ENCODE results near the gene MIEN1. TPM values are rescaled to one million over a fixed set of nuclear protein-coding genes. Genes with fewer than 3 reads are reported as not detected.
"Not testable (repeated sequence)": the region's sequence is repeated elsewhere in the genome, so short reads cannot be mapped to it uniquely, and the experiment has no call there.

The MIEN1 gene
- total and polyA plus RNA-seq, 4 donors, result 21.6 to 82.4 (median 46.0) TPM

- not testable (repeated sequence) for H3K4me1 ChIP-seq (ENCODE audit: control insufficient read depth in 1 of 2, insufficient read depth in 2 of 2, low read length in 2 of 2); H3K9me3 ChIP-seq (ENCODE audit: control insufficient read depth, low read length); H3K4me3 ChIP-seq (ENCODE audit: low read length in 2 of 2); ATAC-seq (ENCODE audit: low FRiP score); H3K27ac ChIP-seq (ENCODE audit: low read depth in 1 of 2, low read length in 2 of 2); H3K36me3 ChIP-seq (ENCODE audit: control insufficient read depth in 1 of 2, insufficient read depth in 2 of 2, low read length in 1 of 2); DNase-seq; H3K27me3 ChIP-seq (ENCODE audit: control insufficient read depth in 1 of 2, insufficient read depth in 2 of 2, low read length in 1 of 2)
- intact Hi-C loops (cut with DNase I), result loop anchor here in 1 of 2 donors (5.0 to 10.0 kb wide), 3 partner anchors 59 to 89 kb away; partner anchors contain the start of genes PNMT, STARD3 and TCAP
- 98 to 100% methylated on average over 1 of the region's 1 CpG for WGBS, 2 donors
Measured at GRCh38 chr17:39725923-39726322, 4.4 kb downstream of the MIEN1 start.

- Histone ChIP-seq H3K4me1 (ENCODE audit: control insufficient read depth in 1 of 2, insufficient read depth in 2 of 2, low read length in 2 of 2) (no peaks in the 10 kb centered on the region), H3K36me3 (ENCODE audit: control insufficient read depth in 1 of 2, insufficient read depth in 2 of 2, low read length in 1 of 2) (peaks cover 0 to 7% of the 10 kb centered on the region in 2 donors), H3K9me3 (ENCODE audit: control insufficient read depth, low read length) (no peaks in the 10 kb centered on the region), H3K4me3 (ENCODE audit: low read length in 2 of 2) (no peak overlapping the region), H3K27ac (ENCODE audit: low read depth in 1 of 2, low read length in 2 of 2) (no peak overlapping the region), H3K27me3 (ENCODE audit: control insufficient read depth in 1 of 2, insufficient read depth in 2 of 2, low read length in 1 of 2) (no peaks in the 10 kb centered on the region)
- DNase-seq (peak in 1 of 2 donors; percentile 43), ATAC-seq (ENCODE audit: low FRiP score) (no peak)
- 90 to 93% methylated on average over 13 of the region's 13 CpGs for WGBS, 2 donors
- intact Hi-C loops (cut with DNase I), result loop anchor here in 1 of 2 donors (5.0 to 10.0 kb wide), 3 partner anchors 57 to 87 kb away; partner anchors contain the start of genes PNMT, STARD3 and TCAP
Measured at GRCh38 chr17:39724731-39725130, 5.6 kb downstream of the MIEN1 start.

- Histone ChIP-seq H3K36me3 (ENCODE audit: control insufficient read depth in 1 of 2, insufficient read depth in 2 of 2, low read length in 1 of 2) (peaks cover 0 to 7% of the 10 kb centered on the region in 2 donors), H3K4me3 (ENCODE audit: low read length in 2 of 2) (no peak overlapping the region), H3K27me3 (ENCODE audit: control insufficient read depth in 1 of 2, insufficient read depth in 2 of 2, low read length in 1 of 2) (no peaks in the 10 kb centered on the region), H3K4me1 (ENCODE audit: control insufficient read depth in 1 of 2, insufficient read depth in 2 of 2, low read length in 2 of 2) (no peaks in the 10 kb centered on the region), H3K9me3 (ENCODE audit: control insufficient read depth, low read length) (no peaks in the 10 kb centered on the region), H3K27ac (ENCODE audit: low read depth in 1 of 2, low read length in 2 of 2) (no peak overlapping the region)
- ATAC-seq (ENCODE audit: low FRiP score), result no peak
- peak in 1 of 2 donors; percentile 34 for DNase-seq
- intact Hi-C loops (cut with DNase I), result loop anchor here in 1 of 2 donors (10.0 kb wide), 1 partner anchor 62 kb away; no protein-coding TSS in a partner anchor
- 82 to 83% methylated on average over 34 of the region's 34 CpGs for WGBS, 2 donors
Measured at GRCh38 chr17:39722965-39723848, 7.1 kb downstream of the MIEN1 start.

GRCh38 chr17:39722104-39722503 is 8.2 kb downstream of the MIEN1 start:
- ATAC-seq (ENCODE audit: low FRiP score) (no peak), DNase-seq (peak in 1 of 2 donors; percentile 28)
- Histone ChIP-seq H3K27me3 (ENCODE audit: control insufficient read depth in 1 of 2, insufficient read depth in 2 of 2, low read length in 1 of 2) (no peaks in the 10 kb centered on the region), H3K9me3 (ENCODE audit: control insufficient read depth, low read length) (no peaks in the 10 kb centered on the region), H3K4me1 (ENCODE audit: control insufficient read depth in 1 of 2, insufficient read depth in 2 of 2, low read length in 2 of 2) (no peaks in the 10 kb centered on the region), H3K4me3 (ENCODE audit: low read length in 2 of 2) (no peak overlapping the region), H3K27ac (ENCODE audit: low read depth in 1 of 2, low read length in 2 of 2) (no peak overlapping the region), H3K36me3 (ENCODE audit: control insufficient read depth in 1 of 2, insufficient read depth in 2 of 2, low read length in 1 of 2) (peaks cover 0 to 7% of the 10 kb centered on the region in 2 donors)
- 89% methylated on average over 6 of the region's 6 CpGs for WGBS, 2 donors
- intact Hi-C loops (cut with DNase I), result loop anchor here in 1 of 2 donors (10.0 kb wide), 1 partner anchor 63 kb away; no protein-coding TSS in a partner anchor

- DNase-seq, result peak in 1 of 2 donors; percentile 30
- 87 to 88% methylated on average over 7 of the region's 7 CpGs for WGBS, 2 donors
- intact Hi-C loops (cut with DNase I), result loop anchor here in 1 of 2 donors (10.0 kb wide), 1 partner anchor 65 kb away; no protein-coding TSS in a partner anchor
- Histone ChIP-seq H3K27me3 (ENCODE audit: control insufficient read depth in 1 of 2, insufficient read depth in 2 of 2, low read length in 1 of 2) (no peaks in the 10 kb centered on the region), H3K27ac (ENCODE audit: low read depth in 1 of 2, low read length in 2 of 2) (no peak overlapping the region), H3K4me3 (ENCODE audit: low read length in 2 of 2) (no peak overlapping the region), H3K9me3 (ENCODE audit: control insufficient read depth, low read length) (no peaks in the 10 kb centered on the region), H3K4me1 (ENCODE audit: control insufficient read depth in 1 of 2, insufficient read depth in 2 of 2, low read length in 2 of 2) (no peaks in the 10 kb centered on the region), H3K36me3 (ENCODE audit: control insufficient read depth in 1 of 2, insufficient read depth in 2 of 2, low read length in 1 of 2) (peaks cover 3 to 8% of the 10 kb centered on the region in 2 donors)
- no peak for ATAC-seq (ENCODE audit: low FRiP score)
Measured at GRCh38 chr17:39719563-39720355, 10.6 kb downstream of the MIEN1 start.

GRCh38 chr17:39717660-39718059 is 12.7 kb downstream of the MIEN1 start:
- DNase-seq (no peak), ATAC-seq (ENCODE audit: low FRiP score) (no peak)
- no peaks in the 10 kb centered on the region for H3K9me3 ChIP-seq (ENCODE audit: control insufficient read depth, low read length)
- H3K4me3 ChIP-seq (ENCODE audit: low read length in 2 of 2), result no peak overlapping the region
- no peak overlapping the region for H3K27ac ChIP-seq (ENCODE audit: low read depth in 1 of 2, low read length in 2 of 2)
- 46 to 51% methylated on average over 6 of the region's 6 CpGs for WGBS, 2 donors
- peaks cover 3 to 6% of the 10 kb centered on the region in 2 donors for H3K36me3 ChIP-seq (ENCODE audit: control insufficient read depth in 1 of 2, insufficient read depth in 2 of 2, low read length in 1 of 2)
- intact Hi-C loops (cut with DNase I), result no loop called here
- no peaks in the 10 kb centered on the region for H3K27me3 ChIP-seq (ENCODE audit: control insufficient read depth in 1 of 2, insufficient read depth in 2 of 2, low read length in 1 of 2)
- H3K4me1 ChIP-seq (ENCODE audit: control insufficient read depth in 1 of 2, insufficient read depth in 2 of 2, low read length in 2 of 2), result no peaks in the 10 kb centered on the region

- H3K27me3 ChIP-seq (ENCODE audit: control insufficient read depth in 1 of 2, insufficient read depth in 2 of 2, low read length in 1 of 2), result no peaks in the 10 kb centered on the region
- H3K4me1 ChIP-seq (ENCODE audit: control insufficient read depth in 1 of 2, insufficient read depth in 2 of 2, low read length in 2 of 2), result no peaks in the 10 kb centered on the region
- peak in 1 of 2 donors; percentile 38 for DNase-seq
- no peak for ATAC-seq (ENCODE audit: low FRiP score)
- H3K4me3 ChIP-seq (ENCODE audit: low read length in 2 of 2), result no peak overlapping the region
- intact Hi-C loops (cut with DNase I), result no loop called here
- 67 to 69% methylated on average over 11 of the region's 11 CpGs for WGBS, 2 donors
- H3K27ac ChIP-seq (ENCODE audit: low read depth in 1 of 2, low read length in 2 of 2), result no peak overlapping the region
- H3K9me3 ChIP-seq (ENCODE audit: control insufficient read depth, low read length), result no peaks in the 10 kb centered on the region
- peaks cover 6% of the 10 kb centered on the region in 2 donors for H3K36me3 ChIP-seq (ENCODE audit: control insufficient read depth in 1 of 2, insufficient read depth in 2 of 2, low read length in 1 of 2)
Measured at GRCh38 chr17:39716879-39717536, 13.3 kb downstream of the MIEN1 start.

Data from aorta (tissue), 5 donors.